Activated naive CD8-positive, alpha-beta T cell treated with anti-CD3 and anti-CD28 coated beads, Interleukin-2, amount 50 U/mL, for 24 hours (primary cell): Measurements from ENCODE around the gene AMOTL1.

Source experiments
- ATAC-seq: fragments of 150-1000 bp; cut with Tn5 transposase; one replicate; pipeline ENCODE4 v1.10.0; 2021
- DNase-seq: peaks from one replicate; pipeline ENCODE4 v3.0.0; 2021
- H3K27ac Mint-ChIP-seq: one replicate; pipeline ENCODE4 v1.8.0; 2021; ENCODE audit warnings: mild to moderate bottlenecking, mixed read lengths
- H3K27me3 Mint-ChIP-seq: one replicate; pipeline ENCODE4 v1.8.0; 2021; ENCODE audit warnings: mixed read lengths
- H3K36me3 Mint-ChIP-seq: one replicate; pipeline ENCODE4 v1.8.0; 2021; ENCODE audit warnings: low read depth, mixed read lengths
- H3K4me1 Mint-ChIP-seq: one replicate; pipeline ENCODE4 v1.8.0; 2021; ENCODE audit warnings: mixed read lengths
- H3K4me3 Mint-ChIP-seq: one replicate; pipeline ENCODE4 v1.8.0; 2021; ENCODE audit warnings: mild to moderate bottlenecking, moderate library complexity, mixed read lengths
- H3K9me3 Mint-ChIP-seq: one replicate; pipeline ENCODE4 v1.8.0; 2021; ENCODE audit warnings: mixed read lengths

AMOTL1 gene, protein sequence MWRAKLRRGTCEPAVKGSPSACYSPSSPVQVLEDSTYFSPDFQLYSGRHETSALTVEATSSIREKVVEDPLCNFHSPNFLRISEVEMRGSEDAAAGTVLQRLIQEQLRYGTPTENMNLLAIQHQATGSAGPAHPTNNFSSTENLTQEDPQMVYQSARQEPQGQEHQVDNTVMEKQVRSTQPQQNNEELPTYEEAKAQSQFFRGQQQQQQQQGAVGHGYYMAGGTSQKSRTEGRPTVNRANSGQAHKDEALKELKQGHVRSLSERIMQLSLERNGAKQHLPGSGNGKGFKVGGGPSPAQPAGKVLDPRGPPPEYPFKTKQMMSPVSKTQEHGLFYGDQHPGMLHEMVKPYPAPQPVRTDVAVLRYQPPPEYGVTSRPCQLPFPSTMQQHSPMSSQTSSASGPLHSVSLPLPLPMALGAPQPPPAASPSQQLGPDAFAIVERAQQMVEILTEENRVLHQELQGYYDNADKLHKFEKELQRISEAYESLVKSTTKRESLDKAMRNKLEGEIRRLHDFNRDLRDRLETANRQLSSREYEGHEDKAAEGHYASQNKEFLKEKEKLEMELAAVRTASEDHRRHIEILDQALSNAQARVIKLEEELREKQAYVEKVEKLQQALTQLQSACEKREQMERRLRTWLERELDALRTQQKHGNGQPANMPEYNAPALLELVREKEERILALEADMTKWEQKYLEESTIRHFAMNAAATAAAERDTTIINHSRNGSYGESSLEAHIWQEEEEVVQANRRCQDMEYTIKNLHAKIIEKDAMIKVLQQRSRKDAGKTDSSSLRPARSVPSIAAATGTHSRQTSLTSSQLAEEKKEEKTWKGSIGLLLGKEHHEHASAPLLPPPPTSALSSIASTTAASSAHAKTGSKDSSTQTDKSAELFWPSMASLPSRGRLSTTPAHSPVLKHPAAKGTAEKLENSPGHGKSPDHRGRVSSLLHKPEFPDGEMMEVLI

DNA sequence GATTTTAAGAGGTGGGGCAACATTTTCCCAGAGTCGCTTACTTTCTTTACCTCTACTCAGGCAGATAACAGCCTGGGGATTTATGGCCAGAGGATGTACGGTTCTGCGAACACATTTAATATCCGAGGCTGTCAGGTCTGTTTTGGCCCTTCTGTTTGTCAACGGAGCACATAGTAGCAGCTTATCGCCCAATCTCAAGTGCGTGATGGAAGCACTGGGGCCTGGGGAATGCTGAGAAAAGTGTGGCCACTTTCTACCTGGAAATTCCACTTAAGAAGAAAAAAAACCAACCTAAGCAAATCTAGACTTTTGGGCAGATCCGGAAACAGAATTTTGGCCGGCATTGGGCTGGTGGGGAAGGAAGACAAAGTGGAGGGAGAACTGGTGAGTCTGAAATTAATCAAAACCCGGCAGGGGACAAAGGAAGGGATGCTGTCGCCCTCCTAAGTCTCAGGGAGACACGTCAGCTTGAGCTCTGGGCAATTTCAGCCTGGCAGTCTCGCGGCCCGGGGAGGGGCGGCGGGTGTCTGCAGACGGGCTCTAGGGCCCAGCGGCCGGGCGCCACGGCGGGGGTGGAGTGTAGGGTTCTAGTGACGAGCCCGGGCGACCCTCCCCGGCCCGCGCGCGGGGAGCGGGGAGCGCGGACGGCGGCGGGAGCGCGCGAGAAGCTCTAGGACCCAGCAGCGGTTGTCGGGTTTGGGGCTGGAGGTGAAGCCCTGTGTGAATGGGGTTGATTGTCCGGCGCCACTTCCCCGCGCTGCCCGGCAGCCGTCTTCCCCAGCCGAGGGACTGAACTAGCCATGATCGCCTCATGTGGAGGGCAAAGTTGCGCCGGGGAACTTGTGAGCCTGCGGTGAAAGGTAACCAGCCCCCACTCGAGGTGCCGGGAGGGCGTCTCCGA, at the start of gene AMOTL1:
Gene AMOTL1, plus strand, starts transcription at position 656 of the 901 bp plus-strand sequence. Its CDS starts 156 bp downstream, at position 812.
- ATAC-seq (peak; percentile 69), DNase-seq (peak; percentile 47)
- H3K27me3 Mint-ChIP-seq, result peaks cover 38% of the 10 kb centered on the region
- no peak within 1 kb of the TSS for H3K27ac Mint-ChIP-seq
- H3K36me3 Mint-ChIP-seq, result no peaks in the 10 kb centered on the region
- H3K4me3 Mint-ChIP-seq, result peak within 1 kb of the TSS; percentile 73
- H3K9me3 Mint-ChIP-seq, result no peaks in the 10 kb centered on the region
- peaks cover 9% of the 10 kb centered on the region for H3K4me1 Mint-ChIP-seq

DNA sequence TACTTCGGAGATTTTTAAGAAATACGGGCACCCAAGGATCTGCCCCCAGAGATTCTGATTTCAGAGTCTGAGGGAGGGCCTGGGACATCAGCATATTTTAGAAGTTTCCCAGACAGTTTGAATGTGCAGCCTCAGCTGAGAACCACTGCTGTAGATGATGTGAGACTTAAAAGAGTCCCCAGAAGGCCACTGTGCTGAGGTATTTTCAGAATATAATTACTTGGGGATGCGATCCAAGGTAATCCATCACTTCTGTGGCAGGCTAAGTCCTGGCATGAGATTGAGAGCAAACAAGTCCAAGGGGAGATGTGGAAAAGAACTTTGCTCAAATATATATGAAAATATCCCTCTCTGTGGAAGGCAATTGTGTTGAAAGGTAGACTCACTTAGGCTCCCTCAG, 48.3 kb upstream of the AMOTL1 start:
- Mint-ChIP-seq H3K4me1 (no peaks in the 10 kb centered on the region), H3K4me3 (no peak overlapping the region), H3K9me3 (no peaks in the 10 kb centered on the region), H3K27ac (no peak overlapping the region), H3K36me3 (no peaks in the 10 kb centered on the region), H3K27me3 (peaks cover 25% of the 10 kb centered on the region)
- ATAC-seq, result no peak
- DNase-seq, result no peak

DNA sequence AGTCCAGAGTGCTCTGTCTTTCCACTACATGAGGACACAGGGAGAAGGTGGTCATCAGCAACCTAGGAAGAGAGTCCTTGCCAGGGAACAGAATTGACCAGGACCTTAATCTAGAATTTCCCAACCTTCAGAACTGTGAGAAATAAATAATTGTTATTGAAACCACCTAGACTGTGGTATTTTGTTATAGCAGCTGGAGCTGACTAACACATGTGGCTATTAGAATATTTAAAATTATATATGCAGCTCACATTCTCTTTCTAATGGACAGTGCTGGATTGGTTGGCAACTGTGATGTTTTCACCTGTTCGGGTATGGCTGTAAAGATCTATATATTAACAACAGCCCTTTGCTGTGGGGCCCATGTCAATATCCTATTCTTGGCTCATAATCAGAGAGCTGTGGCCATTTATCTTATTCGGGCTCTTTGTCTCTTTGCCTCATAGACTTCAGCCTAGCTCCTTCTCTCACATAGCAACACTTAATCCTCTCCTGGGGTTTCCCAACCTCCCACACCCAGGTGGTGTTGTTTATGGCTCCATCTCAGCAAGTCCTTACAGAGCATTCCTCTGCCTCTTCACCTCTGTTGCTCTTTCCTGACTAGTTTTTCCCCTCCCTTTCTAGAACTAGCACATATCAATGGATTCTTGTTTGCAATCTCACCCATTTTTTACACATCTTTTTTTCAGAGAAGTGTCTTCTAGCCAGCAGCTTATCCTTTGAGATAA, 46.4 kb upstream of the AMOTL1 start:
- peaks cover 13% of the 10 kb centered on the region for H3K27me3 Mint-ChIP-seq
- H3K4me1 Mint-ChIP-seq, result no peaks in the 10 kb centered on the region
- DNase-seq, result no peak
- no peaks in the 10 kb centered on the region for H3K9me3 Mint-ChIP-seq
- H3K4me3 Mint-ChIP-seq, result no peak overlapping the region
- no peak for ATAC-seq
- no peak overlapping the region for H3K27ac Mint-ChIP-seq
- no peaks in the 10 kb centered on the region for H3K36me3 Mint-ChIP-seq

DNA sequence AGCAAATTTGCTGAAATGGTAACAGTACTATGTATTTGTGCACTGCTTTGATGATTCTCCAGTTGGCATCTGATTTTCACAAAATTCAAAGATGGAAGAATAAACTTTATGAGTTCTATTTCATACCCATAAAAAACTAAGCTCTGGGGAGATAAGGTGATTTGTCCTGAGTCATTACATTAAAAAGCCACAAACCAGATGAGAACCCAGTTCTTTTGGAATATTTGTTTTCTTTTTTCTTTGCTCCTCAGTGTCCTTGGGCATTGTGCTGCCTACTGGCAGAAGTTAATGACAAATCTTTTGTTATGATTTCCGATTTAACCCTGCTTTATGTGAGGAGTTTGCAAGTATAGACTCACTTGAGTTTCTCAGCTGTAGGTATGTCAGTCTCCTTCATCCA, 45.4 kb upstream of the AMOTL1 start:
- Mint-ChIP-seq H3K27me3 (peaks cover 9% of the 10 kb centered on the region), H3K36me3 (no peaks in the 10 kb centered on the region), H3K4me1 (no peaks in the 10 kb centered on the region), H3K4me3 (no peak overlapping the region), H3K27ac (no peak overlapping the region), H3K9me3 (no peaks in the 10 kb centered on the region)
- ATAC-seq (no peak), DNase-seq (no peak)

DNA sequence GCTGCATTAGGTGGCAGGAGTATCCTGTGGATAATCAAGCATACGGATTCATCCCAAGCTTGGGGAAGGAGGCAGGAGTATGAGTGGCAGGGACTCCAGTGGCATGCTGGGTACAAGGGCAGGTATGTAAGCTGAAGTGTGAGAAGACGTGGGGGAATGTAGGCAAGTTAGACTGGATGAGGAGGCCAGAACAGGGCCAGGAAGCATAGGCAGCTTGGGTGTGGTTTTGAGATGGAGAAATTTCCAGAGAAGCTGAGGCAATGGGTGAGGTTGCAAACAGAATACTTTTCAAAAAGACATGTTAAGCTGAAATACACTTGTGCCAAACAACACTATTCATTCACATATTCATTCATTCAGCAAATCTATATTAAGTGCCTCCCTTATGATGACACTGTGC, 43.1 kb upstream of the AMOTL1 start:
- H3K4me3 Mint-ChIP-seq, result no peak overlapping the region

DNA sequence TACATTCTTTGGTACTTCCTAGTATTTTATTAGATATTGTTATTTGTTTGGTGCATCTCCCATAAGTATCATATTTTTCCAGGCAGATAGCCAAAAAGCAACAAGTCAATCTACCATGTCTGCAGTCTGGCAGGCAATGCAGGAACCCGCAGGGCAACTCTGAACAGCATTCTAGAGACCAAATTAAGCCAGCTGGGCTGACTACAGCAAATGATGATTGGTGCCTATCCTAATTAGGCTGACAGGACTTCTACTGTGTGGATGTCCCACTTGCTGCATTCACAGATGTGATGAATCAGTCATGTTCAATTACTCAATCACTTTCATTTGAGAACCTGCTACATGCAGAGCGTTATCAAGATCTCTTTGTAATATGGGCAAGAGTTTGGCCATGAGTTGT, 40.3 kb upstream of the AMOTL1 start:
- H3K9me3 Mint-ChIP-seq, result no peaks in the 10 kb centered on the region
- H3K27ac Mint-ChIP-seq, result no peak overlapping the region
- no peaks in the 10 kb centered on the region for H3K36me3 Mint-ChIP-seq
- H3K27me3 Mint-ChIP-seq, result no peaks in the 10 kb centered on the region
- ATAC-seq, result no peak
- H3K4me3 Mint-ChIP-seq, result no peak overlapping the region
- DNase-seq, result no peak
- no peaks in the 10 kb centered on the region for H3K4me1 Mint-ChIP-seq

More for the DNA sequence above, 43.1 kb upstream of the AMOTL1 start:
- Mint-ChIP-seq H3K36me3 (no peaks in the 10 kb centered on the region), H3K4me1 (no peaks in the 10 kb centered on the region), H3K27me3 (peaks cover 7% of the 10 kb centered on the region), H3K9me3 (no peaks in the 10 kb centered on the region), H3K27ac (no peak overlapping the region)
- no peak for ATAC-seq
- no peak for DNase-seq

DNA sequence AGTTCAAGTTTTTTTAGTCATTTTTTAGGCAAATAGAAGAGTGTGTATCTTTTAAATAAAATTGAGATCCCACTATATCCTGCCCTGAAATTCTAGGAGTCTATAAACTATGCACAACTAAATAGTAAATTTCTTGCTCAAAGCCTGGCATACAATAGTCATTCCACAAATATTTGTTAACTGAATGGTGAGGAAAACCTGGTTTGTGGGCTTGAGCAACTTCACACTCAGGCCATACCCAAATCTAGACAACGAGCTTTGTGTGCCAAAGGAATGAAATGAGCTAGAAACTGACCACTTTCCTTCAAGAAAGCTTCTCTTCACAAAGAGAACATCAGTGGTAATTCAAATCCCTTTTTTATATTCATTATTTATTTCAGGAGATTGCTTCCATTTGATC, 39.6 kb upstream of the AMOTL1 start:
- Mint-ChIP-seq H3K4me3 (no peak overlapping the region), H3K27ac (no peak overlapping the region), H3K27me3 (no peaks in the 10 kb centered on the region), H3K36me3 (no peaks in the 10 kb centered on the region), H3K4me1 (no peaks in the 10 kb centered on the region), H3K9me3 (no peaks in the 10 kb centered on the region)
- DNase-seq (no peak), ATAC-seq (no peak)

DNA sequence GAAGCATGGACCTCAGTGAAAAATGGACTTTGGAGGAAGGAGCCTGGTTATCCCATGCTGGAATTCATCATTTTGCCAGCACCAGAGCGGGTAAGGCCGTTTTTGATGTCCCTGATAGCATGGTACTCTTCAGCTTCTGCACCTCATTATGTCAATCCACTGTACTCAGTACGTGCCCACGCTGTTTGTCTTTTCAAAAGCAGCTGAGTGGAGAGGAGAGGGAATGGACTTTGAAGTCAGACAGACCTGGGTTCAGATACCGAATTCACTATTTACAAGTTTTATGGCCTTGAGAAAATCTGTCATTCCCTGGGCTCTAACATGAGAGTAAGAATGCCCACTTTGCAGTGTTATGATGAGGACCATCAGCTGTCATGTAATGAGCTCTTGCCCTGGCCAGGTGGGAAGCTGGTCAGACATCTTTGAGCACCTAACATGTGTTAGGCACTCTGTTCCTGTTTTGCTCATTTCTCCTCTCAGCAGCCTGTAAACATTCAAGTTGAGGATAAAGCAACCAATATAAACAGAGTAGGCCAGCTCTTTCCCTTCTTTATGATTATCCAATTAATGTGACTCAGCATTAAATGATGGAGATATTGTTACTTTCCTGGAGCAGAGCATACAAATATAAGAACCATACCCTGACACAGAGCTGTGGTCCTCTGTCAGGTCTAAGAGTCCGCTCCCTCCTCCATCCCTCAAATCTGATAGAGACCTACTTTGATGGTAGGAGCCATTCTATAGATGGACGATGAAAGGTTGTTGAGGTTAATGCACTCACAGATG, 39.0 kb upstream of the AMOTL1 start:
- no peak for ATAC-seq
- Mint-ChIP-seq H3K9me3 (no peaks in the 10 kb centered on the region), H3K4me1 (no peaks in the 10 kb centered on the region)

DNA sequence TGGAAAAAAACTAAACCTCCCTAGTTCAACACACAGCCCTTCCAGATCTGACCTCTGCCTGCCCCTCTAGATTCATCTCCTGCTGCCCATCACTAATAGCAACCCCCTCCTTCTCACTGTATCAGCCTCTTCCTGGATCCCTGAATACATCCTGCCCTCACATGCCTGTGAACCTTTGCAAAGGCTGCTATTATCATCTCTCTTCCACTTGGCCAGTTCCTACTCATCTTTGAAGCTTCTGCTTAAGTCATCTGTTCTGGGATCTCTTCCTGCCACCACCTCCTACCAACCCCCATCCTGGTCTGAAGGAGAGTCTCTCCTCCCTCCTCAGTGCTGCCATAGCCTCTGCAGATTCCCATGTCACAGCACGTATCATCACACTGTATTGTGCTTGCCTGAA, 38.0 kb upstream of the AMOTL1 start:
- DNase-seq, result no peak
- Mint-ChIP-seq H3K36me3 (no peaks in the 10 kb centered on the region), H3K27ac (no peak overlapping the region), H3K4me1 (no peaks in the 10 kb centered on the region), H3K9me3 (no peaks in the 10 kb centered on the region), H3K27me3 (no peaks in the 10 kb centered on the region), H3K4me3 (no peak overlapping the region)
- ATAC-seq, result no peak

More for the DNA sequence above, 39.0 kb upstream of the AMOTL1 start:
- no peak for DNase-seq
- Mint-ChIP-seq H3K27me3 (no peaks in the 10 kb centered on the region), H3K36me3 (no peaks in the 10 kb centered on the region), H3K27ac (no peak overlapping the region), H3K4me3 (no peak overlapping the region)

DNA sequence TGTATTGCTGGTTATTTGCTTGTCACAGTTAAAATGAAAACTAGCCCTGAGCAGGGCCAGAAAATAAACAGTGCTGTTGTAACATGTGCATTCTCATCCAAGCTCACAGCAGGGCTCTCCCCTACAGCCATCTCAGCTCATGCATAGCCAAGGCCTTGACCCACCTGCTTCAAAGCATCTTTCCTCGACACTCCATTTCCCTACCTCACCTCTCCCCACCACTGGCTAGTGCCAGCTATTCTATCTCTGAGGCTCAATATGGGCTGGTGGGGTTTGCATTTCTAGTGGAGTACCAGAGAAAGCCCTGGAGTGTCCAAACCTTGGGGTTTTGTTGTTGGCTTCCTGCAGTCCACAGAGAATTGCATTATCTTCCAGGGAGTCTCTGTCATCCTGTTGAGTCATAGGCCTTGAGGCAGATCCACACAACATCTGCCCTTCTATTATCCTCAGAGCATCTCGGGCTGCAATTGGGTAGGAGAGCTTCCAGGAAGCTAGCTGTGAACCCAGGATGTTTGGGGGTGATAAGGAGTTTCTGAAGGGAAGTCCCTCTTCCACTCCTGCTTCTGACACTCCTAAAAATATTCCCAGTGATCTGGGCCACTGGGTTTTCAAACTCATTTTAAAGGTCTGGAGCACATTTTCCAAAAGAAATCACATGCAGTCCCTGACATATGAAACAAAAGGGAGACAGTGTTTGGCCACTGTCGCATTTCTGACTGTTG, 36.1 kb upstream of the AMOTL1 start:
- H3K9me3 Mint-ChIP-seq, result no peaks in the 10 kb centered on the region
- H3K36me3 Mint-ChIP-seq, result no peaks in the 10 kb centered on the region
- H3K27ac Mint-ChIP-seq, result no peak overlapping the region
- DNase-seq (no peak), ATAC-seq (no peak)
- H3K4me3 Mint-ChIP-seq, result no peak overlapping the region
- H3K27me3 Mint-ChIP-seq, result no peaks in the 10 kb centered on the region
- no peaks in the 10 kb centered on the region for H3K4me1 Mint-ChIP-seq

DNA sequence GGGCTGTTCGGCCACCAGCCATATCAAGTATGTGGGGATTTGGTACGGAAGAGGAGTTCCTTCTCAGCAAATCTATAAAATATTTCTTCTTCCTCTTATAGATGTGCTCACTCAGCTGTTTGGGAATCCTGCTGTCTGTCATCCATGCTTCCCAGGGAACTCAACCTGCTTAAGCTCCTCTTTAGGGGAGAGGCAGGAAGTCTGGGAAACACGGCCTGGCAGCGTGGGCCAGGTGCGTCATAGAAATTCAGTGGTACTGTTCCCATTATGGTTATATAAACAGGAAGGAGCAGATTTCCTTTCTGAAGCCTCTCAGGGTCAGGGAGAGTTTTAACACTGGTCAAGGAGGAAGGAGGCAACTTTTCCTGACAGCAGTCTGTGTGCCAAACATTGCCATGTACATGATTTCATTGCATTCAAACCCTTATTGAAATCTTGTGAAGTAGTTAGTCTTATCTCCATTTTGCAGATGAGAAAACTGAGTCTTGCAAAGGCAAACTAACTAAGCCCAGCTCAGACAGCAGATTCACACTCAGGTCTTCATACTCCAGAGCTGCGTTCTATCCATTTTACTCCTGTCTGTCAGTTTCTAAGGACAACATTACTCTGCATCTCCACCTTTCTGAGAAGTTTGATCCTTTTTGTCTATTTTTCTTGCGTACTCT, 35.4 kb upstream of the AMOTL1 start:
- H3K9me3 Mint-ChIP-seq, result no peaks in the 10 kb centered on the region
- H3K4me1 Mint-ChIP-seq, result no peaks in the 10 kb centered on the region
- H3K27ac Mint-ChIP-seq, result no peak overlapping the region
- H3K36me3 Mint-ChIP-seq, result no peaks in the 10 kb centered on the region
- DNase-seq (no peak), ATAC-seq (no peak)
- H3K27me3 Mint-ChIP-seq, result no peaks in the 10 kb centered on the region
- no peak overlapping the region for H3K4me3 Mint-ChIP-seq

DNA sequence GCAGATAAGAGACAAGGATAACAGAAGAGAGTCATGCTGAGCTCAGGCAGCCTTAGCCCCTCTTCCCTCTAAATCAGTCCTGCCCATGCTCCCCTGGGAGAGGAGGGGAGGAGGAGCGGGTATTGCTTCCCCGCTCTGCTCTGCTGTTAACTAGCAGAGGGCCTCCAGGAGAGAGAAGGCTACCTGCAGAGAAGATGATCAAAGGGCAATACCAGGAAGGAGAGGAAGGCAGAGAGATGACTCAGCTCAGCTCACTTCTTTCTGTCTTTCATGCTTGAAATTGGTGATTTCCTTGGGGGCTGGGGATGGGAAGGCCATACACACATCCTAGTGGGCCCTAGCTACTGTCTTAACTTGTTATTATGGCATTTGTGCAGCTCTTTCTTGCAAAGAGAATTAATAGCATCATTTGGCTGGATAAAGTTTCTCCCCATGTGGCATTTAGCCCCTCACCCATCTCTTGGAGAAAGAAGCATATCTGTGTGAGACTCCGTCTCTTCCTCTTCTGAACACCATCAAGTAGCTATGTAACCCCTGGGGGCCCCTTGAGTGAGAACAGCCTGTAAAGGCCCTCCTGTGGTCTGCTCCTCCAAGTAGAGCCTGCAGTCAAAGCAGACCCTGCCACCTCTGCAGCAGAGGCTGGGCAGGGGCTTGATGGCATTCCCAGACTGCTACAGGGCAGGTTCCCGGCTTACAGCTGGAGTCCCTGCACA, 33.4 kb upstream of the AMOTL1 start:
- no peak overlapping the region for H3K4me3 Mint-ChIP-seq
- ATAC-seq (no peak), DNase-seq (no peak)
- no peak overlapping the region for H3K27ac Mint-ChIP-seq
- H3K4me1 Mint-ChIP-seq, result no peaks in the 10 kb centered on the region
- no peaks in the 10 kb centered on the region for H3K27me3 Mint-ChIP-seq
- H3K9me3 Mint-ChIP-seq, result no peaks in the 10 kb centered on the region
- H3K36me3 Mint-ChIP-seq, result no peaks in the 10 kb centered on the region
